M059J (cell line): ENCODE results near the gene SOD1. TPM values are rescaled to one million over a fixed set of nuclear protein-coding genes. Genes with fewer than 3 reads are reported as not detected.
"Not testable (repeated sequence)": the region's sequence is repeated elsewhere in the genome, so short reads cannot be mapped to it uniquely, and the experiment has no call there.

ENCODE experiments used
- DNase-seq: peaks from one replicate; pipeline ENCODE4 v3.0.0-alpha.2; 2012; ENCODE audit warnings: low read depth
- total RNA-seq: library from RNA; depleted of rRNA; stranded (reverse); fragments of >200 nt; shearing (Covaris generic); gene quantifications from 2 replicates; pipeline ENCODE4 v1.2.3, GENCODE V29; 2014

SOD1 gene
- total RNA-seq, 1 experiment from 2014 or later, result 518 TPM

DNA sequence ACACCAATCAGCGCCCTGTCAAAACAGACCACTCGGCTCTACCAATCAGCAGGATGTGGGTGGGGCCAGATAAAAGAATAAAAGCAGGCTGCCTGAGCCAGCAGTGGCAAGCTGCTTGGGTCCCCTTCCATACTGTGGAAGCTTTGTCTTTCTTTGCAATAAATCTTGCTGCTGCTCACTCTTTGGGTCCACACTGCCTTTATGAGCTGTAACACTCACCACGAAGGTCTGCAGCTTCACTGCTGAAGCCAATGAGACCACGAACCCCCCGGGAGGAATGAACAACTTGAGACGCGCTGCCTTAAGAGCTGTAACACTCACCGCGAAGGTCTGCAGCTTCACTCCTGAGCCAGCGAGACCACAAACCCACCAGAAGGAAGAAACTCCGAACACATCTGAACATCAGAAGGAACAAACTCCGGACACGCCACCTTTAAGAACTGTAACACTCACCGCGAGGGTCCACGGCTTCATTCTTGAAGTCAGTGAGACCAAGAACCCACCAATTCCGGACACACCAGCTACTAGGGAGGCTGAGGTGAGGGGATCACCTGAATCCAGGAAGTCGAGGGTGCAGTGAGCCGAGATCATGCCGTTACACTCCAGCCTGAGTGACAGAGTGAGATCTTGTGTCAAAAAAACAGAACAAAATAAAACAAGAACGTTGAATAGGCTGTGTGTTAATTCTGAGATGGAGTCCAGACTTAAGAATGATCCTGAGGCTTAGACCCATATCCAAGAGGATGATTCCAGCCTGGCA, 4.5 kb upstream of the SOD1 start:
- not testable (repeated sequence) for DNase-seq

DNA sequence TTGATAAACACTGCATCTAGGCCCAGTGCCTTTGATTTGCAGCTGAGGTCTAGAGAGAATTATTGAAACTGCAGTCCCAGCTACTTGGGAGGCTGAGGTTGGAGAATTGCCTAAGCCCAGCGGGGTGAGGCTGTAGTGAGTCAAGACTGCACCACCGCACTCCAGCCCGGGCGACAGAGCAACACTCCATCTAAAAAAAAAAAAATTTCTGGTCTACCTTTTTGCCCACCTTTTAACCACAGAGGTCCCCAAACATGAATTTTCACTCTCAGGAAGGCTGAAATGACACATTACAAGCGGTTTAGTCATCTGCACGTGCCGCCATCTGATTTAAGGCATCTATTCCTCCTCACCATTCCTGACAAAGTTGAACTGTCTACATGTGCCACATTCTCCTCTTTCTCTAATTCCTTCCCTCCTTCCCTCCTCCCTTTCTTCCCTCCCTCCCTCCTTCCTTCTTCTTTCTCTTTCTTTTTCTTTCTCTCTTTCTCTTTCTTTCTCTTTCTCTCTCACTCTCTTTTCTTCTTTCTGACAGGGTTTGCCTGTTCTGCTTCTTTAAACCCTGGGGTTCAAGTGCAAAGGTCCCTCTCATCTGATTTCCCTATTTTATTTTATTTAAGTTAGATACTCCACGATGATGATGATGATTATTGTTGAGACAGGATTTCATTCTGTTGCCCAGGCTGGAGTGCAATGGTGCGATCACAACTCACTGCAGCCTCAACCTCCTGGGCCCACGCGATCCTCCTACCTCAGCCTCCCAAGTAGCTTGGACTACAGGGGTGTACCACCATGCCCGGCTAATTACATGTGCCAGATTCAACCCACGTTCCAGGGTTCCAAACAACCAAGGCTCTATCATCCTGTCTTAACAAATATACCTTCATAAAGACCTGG, 3.0 kb upstream of the SOD1 start:
- peak; percentile 86 for DNase-seq

DNA sequence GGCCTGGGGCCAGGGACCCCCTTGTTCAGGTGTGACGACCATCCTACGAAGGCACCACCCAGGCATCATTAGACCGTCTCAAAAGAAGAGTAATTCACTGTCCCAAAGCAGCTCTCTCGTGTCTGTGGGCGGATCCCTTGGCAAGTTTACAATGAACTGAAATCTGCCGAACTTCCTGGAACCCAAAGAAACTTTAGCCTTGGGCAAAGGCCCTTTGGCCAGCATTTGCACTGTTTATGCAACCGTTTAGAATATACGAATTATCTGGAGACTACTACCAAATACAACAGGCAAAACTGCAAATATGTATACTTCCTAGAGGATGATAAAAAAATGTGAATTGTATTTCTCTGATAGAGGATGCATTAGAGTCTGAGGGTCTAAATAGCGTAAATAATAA, 1.4 kb upstream of the SOD1 start:
- DNase-seq, result peak; percentile 44

DNA sequence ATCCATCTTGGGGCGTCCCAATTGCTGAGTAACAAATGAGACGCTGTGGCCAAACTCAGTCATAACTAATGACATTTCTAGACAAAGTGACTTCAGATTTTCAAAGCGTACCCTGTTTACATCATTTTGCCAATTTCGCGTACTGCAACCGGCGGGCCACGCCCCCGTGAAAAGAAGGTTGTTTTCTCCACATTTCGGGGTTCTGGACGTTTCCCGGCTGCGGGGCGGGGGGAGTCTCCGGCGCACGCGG, 282 bp upstream of the SOD1 start:
- DNase-seq, result no peak

DNA sequence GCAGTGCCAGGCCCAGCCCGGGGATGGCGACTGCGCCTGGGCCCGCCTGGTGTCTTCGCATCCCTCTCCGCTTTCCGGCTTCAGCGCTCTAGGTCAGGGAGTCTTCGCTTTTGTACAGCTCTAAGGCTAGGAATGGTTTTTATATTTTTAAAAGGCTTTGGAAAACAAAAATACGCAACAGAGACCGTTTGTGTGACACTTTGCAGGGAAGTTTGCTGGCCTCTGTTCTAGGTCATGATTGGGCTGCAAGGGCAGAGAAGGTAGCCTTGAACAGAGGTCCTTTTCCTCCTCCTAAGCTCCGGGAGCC, 719 bp downstream of the SOD1 start:
- peak; percentile 47 for DNase-seq

- DNase-seq, result no peak
Measured at GRCh38 chr21:31660591-31660990, 1.1 kb downstream of the SOD1 start.

DNA sequence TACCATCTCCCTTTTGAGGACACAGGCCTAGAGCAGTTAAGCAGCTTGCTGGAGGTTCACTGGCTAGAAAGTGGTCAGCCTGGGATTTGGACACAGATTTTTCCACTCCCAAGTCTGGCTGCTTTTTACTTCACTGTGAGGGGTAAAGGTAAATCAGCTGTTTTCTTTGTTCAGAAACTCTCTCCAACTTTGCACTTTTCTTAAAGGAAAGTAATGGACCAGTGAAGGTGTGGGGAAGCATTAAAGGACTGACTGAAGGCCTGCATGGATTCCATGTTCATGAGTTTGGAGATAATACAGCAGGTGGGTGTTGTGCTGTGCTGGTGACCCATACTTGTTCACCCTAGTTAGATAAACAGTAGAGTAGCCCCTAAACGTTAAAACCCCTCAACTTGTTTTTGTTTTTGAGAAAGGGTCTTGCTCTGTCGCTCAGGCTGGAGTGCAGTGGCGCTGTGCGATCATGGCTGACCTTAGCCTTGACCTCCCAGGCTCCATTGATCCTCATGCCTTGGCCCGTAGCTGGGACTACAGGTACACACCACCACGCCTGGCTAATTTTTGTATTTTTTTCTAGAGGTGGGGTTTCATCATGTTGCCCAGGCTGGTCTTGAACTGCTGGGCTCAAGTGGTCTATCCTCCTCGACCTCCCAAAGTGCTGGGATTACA, 4.2 kb downstream of the SOD1 start:
- DNase-seq, result no peak

DNA sequence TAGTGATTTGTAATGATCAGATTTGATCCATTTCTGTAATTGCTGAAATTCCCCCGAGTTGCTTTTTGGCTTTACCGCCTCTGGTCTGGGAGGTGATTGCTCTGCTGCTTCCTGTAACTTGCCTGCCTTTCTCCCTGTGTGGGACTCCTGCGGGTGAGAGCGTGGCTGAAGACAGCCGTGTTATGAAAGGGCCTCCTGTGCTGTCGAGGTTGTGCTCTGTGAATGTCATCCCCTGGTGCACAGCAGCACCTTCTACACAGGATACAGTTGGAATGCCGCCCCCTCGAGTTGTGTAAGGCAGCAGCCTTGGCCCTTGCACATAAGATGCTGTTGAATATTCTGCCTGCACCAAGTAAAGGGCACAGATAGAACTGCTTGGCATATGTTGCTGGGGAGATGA, 5.9 kb downstream of the SOD1 start:
- no peak for DNase-seq

DNA sequence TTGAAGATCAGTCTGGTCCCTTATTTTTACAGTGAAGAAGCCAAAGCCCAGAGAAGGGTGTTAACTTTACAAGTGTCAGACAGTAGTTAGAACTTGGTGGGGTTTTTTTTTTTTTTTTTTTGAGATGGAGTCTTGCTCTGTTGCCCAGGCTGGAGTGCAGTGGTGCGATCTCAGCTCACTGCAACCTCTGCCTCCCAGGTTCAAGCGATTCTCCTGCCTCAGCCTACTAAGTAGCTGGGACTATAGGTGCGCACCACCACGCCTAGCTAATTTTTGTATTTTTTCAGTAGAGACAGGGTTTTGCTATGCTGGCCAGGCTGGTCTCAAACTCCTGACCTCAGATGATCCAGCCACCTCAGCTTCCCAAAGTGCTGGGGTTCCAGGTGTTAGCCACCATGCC, 6.4 kb downstream of the SOD1 start:
- DNase-seq, result not testable (repeated sequence)

DNA sequence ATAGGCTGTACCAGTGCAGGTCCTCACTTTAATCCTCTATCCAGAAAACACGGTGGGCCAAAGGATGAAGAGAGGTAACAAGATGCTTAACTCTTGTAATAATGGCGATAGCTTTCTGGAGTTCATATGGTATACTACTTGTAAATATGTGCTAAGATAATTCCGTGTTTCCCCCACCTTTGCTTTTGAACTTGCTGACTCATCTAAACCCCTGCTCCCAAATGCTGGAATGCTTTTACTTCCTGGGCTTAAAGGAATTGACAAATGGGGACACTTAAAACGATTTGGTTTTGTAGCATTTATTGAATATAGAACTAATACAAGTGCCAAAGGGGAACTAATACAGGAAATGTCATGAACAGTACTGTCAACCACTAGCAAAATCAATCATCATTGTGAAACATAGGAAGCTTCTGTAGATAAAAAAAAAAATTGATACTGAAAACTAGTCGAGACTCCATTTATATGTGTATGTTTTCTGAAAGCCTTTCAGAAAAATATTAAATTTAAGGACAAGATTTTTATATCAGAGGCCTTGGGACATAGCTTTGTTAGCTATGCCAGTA, 7.0 kb downstream of the SOD1 start:
- DNase-seq, result no peak

GRCh38 chr21:31667132-31667531, 7.6 kb downstream of the SOD1 start:
- no peak for DNase-seq

DNA sequence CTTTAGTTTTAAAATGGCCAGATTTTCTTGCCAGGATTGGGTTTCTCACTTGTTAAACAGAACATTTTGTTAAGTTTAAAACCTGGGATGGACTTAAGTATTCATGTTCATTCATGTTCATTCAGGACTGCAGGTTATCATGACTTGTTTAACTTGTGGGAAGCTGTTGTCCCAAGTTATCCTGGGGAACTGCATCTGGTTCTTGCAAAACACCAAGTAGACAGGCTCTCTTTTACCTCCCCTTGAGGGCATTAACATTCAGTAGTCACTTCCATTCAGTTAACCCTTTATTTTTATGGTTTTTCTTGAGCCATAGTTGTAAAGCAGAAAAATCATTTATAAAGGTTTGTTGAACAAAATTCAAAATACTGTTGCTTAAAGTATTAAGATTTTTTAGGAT, 8.1 kb downstream of the SOD1 start:
- peak; percentile 14 for DNase-seq

DNA sequence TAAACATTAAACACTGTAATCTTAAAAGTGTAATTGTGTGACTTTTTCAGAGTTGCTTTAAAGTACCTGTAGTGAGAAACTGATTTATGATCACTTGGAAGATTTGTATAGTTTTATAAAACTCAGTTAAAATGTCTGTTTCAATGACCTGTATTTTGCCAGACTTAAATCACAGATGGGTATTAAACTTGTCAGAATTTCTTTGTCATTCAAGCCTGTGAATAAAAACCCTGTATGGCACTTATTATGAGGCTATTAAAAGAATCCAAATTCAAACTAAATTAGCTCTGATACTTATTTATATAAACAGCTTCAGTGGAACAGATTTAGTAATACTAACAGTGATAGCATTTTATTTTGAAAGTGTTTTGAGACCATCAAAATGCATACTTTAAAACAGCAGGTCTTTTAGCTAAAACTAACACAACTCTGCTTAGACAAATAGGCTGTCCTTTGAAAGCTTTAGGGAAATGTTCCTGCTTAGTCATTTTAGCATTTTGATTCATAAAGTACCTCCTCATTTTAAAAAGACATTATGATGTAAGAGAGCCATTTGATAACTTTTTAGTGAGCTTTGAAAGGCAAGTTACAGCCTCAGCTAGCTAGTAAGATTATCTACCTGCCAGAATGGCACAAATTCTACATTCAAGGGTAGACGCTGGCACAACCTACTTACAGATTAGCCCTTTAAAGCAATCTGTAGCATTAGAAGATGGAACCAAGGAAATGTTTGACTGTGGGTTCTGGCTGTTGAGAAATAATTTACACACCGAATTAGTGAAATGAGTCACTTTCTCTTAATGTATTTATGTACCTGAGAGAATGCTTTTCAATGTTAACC, 9.4 kb downstream of the SOD1 start:
- no peak for DNase-seq

DNA sequence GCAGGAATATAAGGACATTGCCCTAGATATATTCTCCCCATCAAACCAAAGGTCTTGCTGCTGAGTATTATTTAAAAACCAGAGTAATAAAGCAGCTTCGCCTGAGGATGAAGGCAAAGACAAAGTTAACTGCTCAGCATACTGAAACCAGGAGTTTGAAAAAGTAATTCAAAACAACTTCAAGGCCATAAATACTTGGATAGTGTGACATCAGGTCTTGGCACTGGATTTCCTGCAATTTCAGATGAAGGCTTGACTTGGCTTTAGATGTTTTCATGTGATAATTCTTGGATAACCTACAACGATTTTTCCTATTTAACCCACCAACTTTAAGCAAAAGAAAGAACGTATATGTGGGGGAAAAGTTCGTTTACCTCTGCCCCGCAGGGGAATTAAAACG, 10.6 kb downstream of the SOD1 start:
- no peak for DNase-seq

GRCh38 chr21:31671146-31671716, 11.7 kb downstream of the SOD1 start:
- DNase-seq, result no peak

DNA sequence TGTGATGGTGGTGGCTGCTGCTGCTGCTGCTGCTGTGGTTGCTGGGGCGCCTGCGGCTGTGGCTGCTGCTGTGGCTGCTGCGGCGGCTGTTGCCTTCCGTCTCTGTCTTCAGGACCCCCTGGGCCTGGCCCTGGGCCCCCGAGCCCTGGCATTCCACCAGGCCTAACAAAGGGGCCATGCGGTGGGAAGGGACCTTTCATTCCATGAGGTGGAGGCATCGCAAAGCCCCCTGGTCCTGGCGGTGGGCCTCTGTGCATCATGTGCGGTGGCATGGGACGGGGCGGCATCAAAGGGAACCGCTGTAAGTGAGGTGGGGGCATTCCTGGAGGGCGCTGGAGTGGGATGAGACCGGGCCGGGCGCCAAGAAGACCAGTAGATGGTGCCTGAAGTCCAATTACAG, 12.4 kb downstream of the SOD1 start:
- no peak for DNase-seq

DNA sequence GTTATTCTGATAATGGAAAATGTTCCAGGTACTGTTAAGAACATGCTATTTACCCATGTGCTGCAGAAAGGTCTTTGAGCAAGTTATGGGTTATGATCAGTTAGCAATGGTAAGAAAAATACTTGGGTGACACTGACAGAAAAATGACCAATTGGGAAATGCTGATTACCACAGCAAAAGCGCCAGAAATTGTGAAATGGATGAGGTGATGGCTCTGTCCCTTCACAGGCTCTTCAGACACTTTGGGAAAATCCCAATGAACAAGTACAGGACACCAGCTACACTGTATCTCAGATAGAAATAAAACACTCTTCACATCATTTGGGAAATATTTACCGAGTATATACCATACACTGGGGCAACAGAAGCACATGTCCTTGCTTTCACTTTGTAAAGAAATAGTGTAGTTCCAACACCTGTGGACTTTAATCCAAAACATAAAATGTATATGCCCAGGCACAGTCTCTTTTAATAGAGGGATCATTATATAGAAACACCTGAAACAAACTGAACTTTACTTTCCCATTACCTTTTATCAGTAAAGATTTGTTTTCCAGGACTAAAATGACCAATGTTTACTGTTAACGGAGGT, 13.9 kb downstream of the SOD1 start:
- no peak for DNase-seq

GRCh38 chr21:31675318-31675717, 15.8 kb downstream of the SOD1 start:
- DNase-seq, result no peak

GRCh38 chr21:31675960-31676359, 16.5 kb downstream of the SOD1 start:
- DNase-seq, result no peak

- no peak for DNase-seq
Measured at GRCh38 chr21:31677047-31677446, 17.6 kb downstream of the SOD1 start.

DNA sequence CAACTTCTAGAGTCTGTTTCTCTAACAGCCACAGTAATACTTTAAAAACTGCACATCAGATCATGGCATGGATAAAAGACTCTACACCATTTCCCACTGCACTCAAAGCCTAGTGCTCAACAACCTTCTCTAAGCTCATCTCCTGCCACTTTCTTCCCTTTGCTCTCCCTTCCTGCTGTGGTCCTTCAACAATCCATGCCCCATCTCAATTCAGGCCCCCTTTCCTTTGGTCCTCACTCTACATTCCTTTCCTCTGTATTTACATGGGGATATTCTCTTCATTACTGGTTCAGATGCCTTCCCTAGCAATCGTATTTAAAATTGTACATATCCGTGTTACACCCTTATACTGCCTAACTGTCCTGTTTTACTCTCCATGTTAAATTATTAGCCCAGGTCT, 19.0 kb downstream of the SOD1 start:
- no peak for DNase-seq
